HepG2 (cell line): Measurements from ENCODE around the gene KHK. TPM values are rescaled to one million over a fixed set of nuclear protein-coding genes. Genes with fewer than 3 reads are reported as not detected.

ENCODE experiments used
- ATAC-seq: fragments of 200-7000 bp; cut with Tn5 transposase; 3 replicates; pipeline ENCODE4 v1.9.1; 2020; ENCODE audit warnings: mild to moderate bottlenecking, moderate library complexity
- BruUV-seq: library from RNA; stranded (reverse); fragments of 400-500 nt; replicated peaks from 2 replicates; lab custom pipeline; 2021; lab: Mats Ljungman, UMichigan
- CTCF ChIA-PET: fragments of 300-600 bp; formaldehyde crosslinking; extraction: SDS; loops from one replicate; lab custom pipeline; 2021; ENCODE audit warnings: low total read pairs, inconsistent platforms, low intra/inter-chr PET ratio; lab: Yijun Ruan, JAX
- POLR2A ChIA-PET: fragments of 350-600 bp; sonication (Branson Sonifier 250); formaldehyde crosslinking; loops from one replicate; lab custom pipeline; 2020; ENCODE audit warnings: antibody characterized with exemption, inconsistent platforms; lab: Yijun Ruan, JAX
- DNase-seq: peaks from one replicate; pipeline ENCODE4 v3.0.0-alpha.2; 2015; ENCODE audit warnings: low spot score
- FAIRE-seq: peaks from 3 replicates; lab custom pipeline; 2011; peaks lifted over from hg19 to GRCh38; lab: Jason Lieb, UNC
- H2AFZ ChIP-seq: one replicate; pipeline ENCODE4 v1.6.1; 2011; ENCODE audit warnings: low read length, inconsistent platforms
- H3K27ac ChIP-seq: fragments of 300-600 bp; 3 replicates; pipeline ENCODE4 v1.8.0; 2011; ENCODE audit warnings: mixed run types, mild to moderate bottlenecking, mixed read lengths, low read length, inconsistent platforms; ENCODE audit not compliant: insufficient read depth; ENCODE audit errors: extremely low read length
- H3K27me3 ChIP-seq, 2 experiments: fragments of 200-600 bp in 1 of 2; 2 replicates in 1 of 2; 3 replicates in 1 of 2; pipeline versions ENCODE4 v1.6.0 to v1.8.0; 2011; ENCODE audit warnings: low read length in 2 of 2, mild to moderate bottlenecking in 2 of 2, moderate library complexity in 2 of 2, inconsistent platforms in 1 of 2; ENCODE audit not compliant: insufficient read depth in 2 of 2, control insufficient read depth in 1 of 2
- H3K36me3 ChIP-seq, 2 experiments: fragments of 200-600 bp in 1 of 2; replicated peaks in 1 of 2; 2 replicates in 1 of 2; 3 replicates in 1 of 2; pipeline versions ENCODE4 v1.5.1 to v1.8.0; 2011; ENCODE audit warnings: low read length in 2 of 2, inconsistent platforms in 1 of 2; ENCODE audit not compliant: insufficient read depth in 2 of 2, control insufficient read depth in 1 of 2
- H3K4me1 ChIP-seq: 2 replicates; pipeline ENCODE4 v1.5.1; 2012; ENCODE audit warnings: low read length, inconsistent platforms; ENCODE audit not compliant: insufficient read depth
- H3K4me2 ChIP-seq: 2 replicates; pipeline ENCODE4 v1.6.0; 2011; ENCODE audit warnings: low read depth, low read length, inconsistent platforms
- H3K4me3 ChIP-seq, 3 experiments: fragments of 200-600 bp in 1 of 3; sonication (generic), shearing (Covaris generic) in 1 of 3; replicated peaks in 1 of 3; 2 replicates each; pipeline ENCODE4 v1.5.1; 2011 to 2016; ENCODE audit warnings: low read length in 3 of 3, inconsistent platforms in 2 of 3, low read depth in 2 of 3, mild to moderate bottlenecking in 2 of 3, control low read depth in 1 of 3, mixed read lengths in 1 of 3; ENCODE audit not compliant: insufficient read depth in 1 of 3
- H3K79me2 ChIP-seq: one replicate; pipeline ENCODE4 v1.6.1; 2011; ENCODE audit warnings: low read length, inconsistent platforms; ENCODE audit not compliant: insufficient read depth
- H3K9ac ChIP-seq: 2 replicates; pipeline ENCODE4 v1.6.0; 2011; ENCODE audit warnings: mild to moderate bottlenecking, low read depth, low read length, inconsistent platforms; ENCODE audit not compliant: insufficient read depth
- H3K9me3 ChIP-seq: 2 replicates; pipeline ENCODE4 v1.5.1; 2012; ENCODE audit warnings: mild to moderate bottlenecking, low read length
- H4K20me1 ChIP-seq: 2 replicates; pipeline ENCODE4 v1.6.0; 2011; ENCODE audit warnings: inconsistent platforms, mild to moderate bottlenecking, low read length, moderate library complexity; ENCODE audit not compliant: insufficient read depth
- DPF2 ChIP-seq: sonication (generic); formaldehyde crosslinking; IDR thresholded peaks from 2 replicates; pipeline ENCODE4 v1.4.0; 2020; ENCODE audit warnings: mild to moderate bottlenecking, low read depth, missing genetic modification reagents, borderline replicate concordance
- EZH2 ChIP-seq: conservative IDR thresholded peaks from 2 replicates; pipeline ENCODE4 v1.6.1; 2012; ENCODE audit warnings: mild to moderate bottlenecking, low read depth, low read length, moderate library complexity
- GLI4 ChIP-seq: sonication (generic); formaldehyde crosslinking; IDR thresholded peaks from 2 replicates; pipeline ENCODE4 v1.5.1; 2020; ENCODE audit warnings: missing genetic modification reagents, mild to moderate bottlenecking, moderate library complexity, borderline replicate concordance
- HCFC1 ChIP-seq: fragments of 150-350 bp; IDR thresholded peaks from 2 replicates; pipeline ENCODE4 v1.6.1; 2014; ENCODE audit warnings: low read depth, low read length
- KAT2B ChIP-seq: fragments of 150-350 bp; IDR thresholded peaks from 2 replicates; pipeline ENCODE4 v1.6.1; 2014; ENCODE audit warnings: low read depth, low read length, borderline replicate concordance
- MAFK ChIP-seq, 2 experiments: IDR thresholded peaks in 1 of 2; conservative IDR thresholded peaks in 1 of 2; 2 replicates each; pipeline ENCODE4 v1.6.1; 2011; ENCODE audit warnings: improper control_type of control experiment in 2 of 2, low read length in 2 of 2
- PCBP2 ChIP-seq: fragments of 200-400 bp; formaldehyde crosslinking; optimal IDR thresholded peaks from 2 replicates; pipeline ENCODE3; 2018; ENCODE audit warnings: low read length, low read depth; ENCODE audit not compliant: poor library complexity, severe bottlenecking
- RBM39 ChIP-seq: fragments of 200-400 bp; formaldehyde crosslinking; IDR thresholded peaks from one replicate; pipeline ENCODE4 v1.6.1; 2018; ENCODE audit warnings: antibody characterized with exemption, mild to moderate bottlenecking, low read depth, low read length; ENCODE audit not compliant: poor library complexity, severe bottlenecking
- TBL1XR1 ChIP-seq: fragments of 150-350 bp; IDR thresholded peaks from 2 replicates; pipeline ENCODE4 v1.6.1; 2014; ENCODE audit warnings: borderline replicate concordance, low read length; ENCODE audit not compliant: partially characterized antibody
- TERF1 ChIP-seq: sonication (generic); formaldehyde crosslinking; IDR thresholded peaks from 2 replicates; pipeline ENCODE4 v1.8.0; 2022; ENCODE audit warnings: mild to moderate bottlenecking, missing genetic modification reagents, moderate library complexity
- ZFP90 ChIP-seq: sonication (generic); formaldehyde crosslinking; IDR thresholded peaks from 2 replicates; pipeline ENCODE4 v1.8.0; 2022; ENCODE audit warnings: missing genetic modification reagents, mild to moderate bottlenecking, inconsistent platforms, borderline replicate concordance
- ZNF3 ChIP-seq: IDR thresholded peaks from 2 replicates; pipeline ENCODE4 v1.7.0; 2017; ENCODE audit warnings: inconsistent platforms
- ZNF34 ChIP-seq: sonication (generic); formaldehyde crosslinking; IDR thresholded peaks from 2 replicates; pipeline ENCODE4 v1.4.0; 2020; ENCODE audit warnings: mild to moderate bottlenecking, missing genetic modification reagents, borderline replicate concordance
- ZNF496 ChIP-seq: sonication (generic); formaldehyde crosslinking; IDR thresholded peaks from 2 replicates; pipeline ENCODE4 v1.8.1; 2023; ENCODE audit warnings: mild to moderate bottlenecking, moderate library complexity, missing genetic modification reagents; ENCODE audit not compliant: insufficient replicate concordance
- ZNF557 ChIP-seq: sonication (generic); formaldehyde crosslinking; IDR thresholded peaks from 2 replicates; pipeline ENCODE4 v1.4.0; 2020; ENCODE audit warnings: missing genetic modification reagents
- ZNF577 ChIP-seq: sonication (generic); formaldehyde crosslinking; IDR thresholded peaks from 2 replicates; pipeline ENCODE4 v1.4.0; 2020; ENCODE audit warnings: mild to moderate bottlenecking, low read depth, missing genetic modification reagents, borderline replicate concordance
- ZNF615 ChIP-seq: sonication (generic); formaldehyde crosslinking; IDR thresholded peaks from 2 replicates; pipeline ENCODE4 v1.5.0; 2020; ENCODE audit warnings: mild to moderate bottlenecking, missing genetic modification reagents, borderline replicate concordance
- ZNF788 ChIP-seq: sonication (generic); formaldehyde crosslinking; IDR thresholded peaks from 2 replicates; pipeline ENCODE4 v1.5.0; 2020; ENCODE audit warnings: mild to moderate bottlenecking, missing genetic modification reagents, borderline replicate concordance
- WGBS: methylation state at CpG from one replicate; pipeline ENCODE4 v1.1.6; 2017; ENCODE audit warnings: low lambda C conversion rate; 5-methylcytosine and 5-hydroxymethylcytosine counted together
- in situ Hi-C: cut with HindIII; loops from 2 replicates; pipeline ENCODE4 v1.10.0; 2017; ENCODE audit warnings: low pct_unique_long_range_greater_than_20kb; ENCODE audit not compliant: extremely low pct_ligation_motif_present
- intact Hi-C: fragments of 100-400 bp; cut with micrococcal nuclease; formaldehyde crosslinking; loops from one replicate; pipeline ENCODE4 v1.10.0; 2022; ENCODE audit not compliant: unreplicated experiment
- polyA plus RNA-seq, 8 experiments: library from polyadenylated mRNA; depleted of rRNA in 3 of 8; stranded (reverse) in 7 of 8; unstranded in 1 of 8; fragments of >200 nt; fragmentation: Illumina TruSeq in 4 of 8; extraction: Trizol in 4 of 8; gene quantifications; 2 replicates each; pipeline versions ENCODE4 v1.2.1 to v1.2.3, GENCODE V29; 2011 to 2016; ENCODE audit warnings: low read depth in 4 of 8, missing spikeins in 1 of 8, mixed read lengths in 1 of 8; ENCODE audit not compliant: insufficient read depth in 1 of 8
- total RNA-seq, 5 experiments: library from RNA; depleted of rRNA; stranded (reverse); fragments of >200 nt; fragmentation: Illumina TruSeq; extraction: Trizol; gene quantifications; 2 replicates each; pipeline ENCODE4 v1.2.3, GENCODE V29; 2016; ENCODE audit warnings: low read depth in 1 of 5
- TF ChIP-seq, protein P1 (sequence below): IDR thresholded peaks from 2 replicates; pipeline ENCODE4 v1.6.1; 2018; ENCODE audit warnings: missing genetic modification reagents, mild to moderate bottlenecking, missing compliant biosample characterization

Gene KHK
- total and polyA plus RNA-seq, 2 of the 13 experiments (the other 11 are each of a cell fraction or from before 2014, with no cell fraction given), result 40.9 to 99.2 TPM

DNA sequence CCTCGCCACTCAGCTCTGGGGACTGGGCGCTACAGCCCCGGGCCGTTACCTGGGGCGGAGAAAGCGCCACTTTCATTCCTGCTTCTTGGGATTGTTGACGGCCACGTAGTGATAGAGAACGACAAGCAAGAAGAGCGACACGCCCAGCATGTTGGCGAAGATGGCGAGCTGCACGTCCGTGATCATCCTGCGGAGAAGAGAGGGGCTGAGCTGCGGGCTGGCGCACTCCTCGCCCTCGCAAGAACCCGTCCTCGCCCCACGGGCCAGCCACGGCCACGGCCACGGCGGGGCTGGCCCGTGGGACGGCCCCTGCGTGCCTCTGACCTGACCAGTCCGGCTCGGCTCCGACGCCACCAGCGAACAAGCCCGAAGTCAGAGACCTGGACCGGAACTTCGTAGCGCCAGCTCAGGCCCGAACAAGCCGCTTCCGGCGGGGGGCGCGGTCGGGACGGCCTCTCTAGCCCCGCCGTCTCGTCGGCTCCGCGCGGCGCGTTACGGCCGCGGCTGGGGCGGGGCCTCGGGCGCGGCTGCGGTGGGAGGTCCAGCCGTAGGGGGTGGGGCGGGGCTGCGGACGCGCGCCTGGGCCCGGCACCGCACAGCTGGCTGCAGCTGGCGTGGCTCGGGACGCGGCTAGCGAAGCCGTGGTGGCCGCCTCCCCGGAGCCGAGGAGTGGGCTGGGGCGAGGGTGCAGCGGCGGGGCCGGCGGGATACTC, 15.1 kb upstream of the KHK start, which contains the start of gene OST4:
Gene OST4 (minus strand): TSS at position 378 of the 713 bp plus-strand sequence.
- Histone ChIP-seq H2AFZ (no peak within 1 kb of the TSS), H3K4me2 (peak within 1 kb of the TSS; percentile 96), H4K20me1 (no peaks in the 10 kb centered on the region), H3K4me1 (peaks cover 70% of the 10 kb centered on the region), H3K4me3 (peak within 1 kb of the TSS; percentile 92 to 99 (median 98)), H3K9ac (peak within 1 kb of the TSS; percentile 97), H3K27me3 (peaks cover 0 to 16% of the 10 kb centered on the region in 2 experiments; a peak in 2 of 5 replicates), H3K9me3 (no peaks in the 10 kb centered on the region), H3K36me3 (peaks cover 15 to 27% of the 10 kb centered on the region in 2 experiments), H3K27ac (peak within 1 kb of the TSS; percentile 72), H3K79me2 (peaks cover 30% of the 10 kb centered on the region)
- BruUV-seq, result no TSS peak
- CTCF ChIA-PET, result no interaction called here
- ATAC-seq (peak; percentile 88), DNase-seq (peak; percentile 88), FAIRE-seq (peak; percentile 32)
- intact Hi-C loops (loop anchor here (1.0 kb wide), 1 partner anchor 20 kb away; the partner anchor contains the start of gene AGBL5), in situ Hi-C loops (no loop called here)
- POLR2A ChIA-PET, result interaction anchor here (0.8 to 4.3 kb wide), 15 partner anchors 9 to 557 kb away, joined by 3 to 106 read pairs (median 7); partner anchors contain the start of genes ABHD1, AGBL5, ATRAID and CCDC121
- under 1% methylated on average over 25 of the region's 86 CpGs for WGBS
- TF ChIP-seq PCBP2 (no peak), ZFP90 (no peak), TBL1XR1 (no peak), ZNF3 (no peak), MAFK (conservative IDR thresholded peaks at IDR 0.05 in 1 of 2, IDR thresholded peaks at IDR 0.05 in 1 of 2; ENCODE audit: low read length in 2 of 2) (no peak), ZNF34 (CRISPR knock-in tag) (no peak; the same call in 1 of the 2 replicates), ZNF577 (no peak), DPF2 (CRISPR knock-in tag) (no peak), HCFC1 (peak; percentile 71), ZNF615 (CRISPR knock-in tag) (no peak), EZH2 (no peak), TERF1 (no peak), RBM39 (peak; percentile 79), ZNF557 (CRISPR knock-in tag) (no peak), ZNF496 (CRISPR knock-in tag) (no peak), ZNF788 (CRISPR knock-in tag) (peak; percentile 30; the same call in 1 of the 2 replicates), GLI4 (CRISPR knock-in tag) (no peak; the same call in 1 of the 2 replicates), KAT2B (no peak)
- TF ChIP-seq, protein P1, sequence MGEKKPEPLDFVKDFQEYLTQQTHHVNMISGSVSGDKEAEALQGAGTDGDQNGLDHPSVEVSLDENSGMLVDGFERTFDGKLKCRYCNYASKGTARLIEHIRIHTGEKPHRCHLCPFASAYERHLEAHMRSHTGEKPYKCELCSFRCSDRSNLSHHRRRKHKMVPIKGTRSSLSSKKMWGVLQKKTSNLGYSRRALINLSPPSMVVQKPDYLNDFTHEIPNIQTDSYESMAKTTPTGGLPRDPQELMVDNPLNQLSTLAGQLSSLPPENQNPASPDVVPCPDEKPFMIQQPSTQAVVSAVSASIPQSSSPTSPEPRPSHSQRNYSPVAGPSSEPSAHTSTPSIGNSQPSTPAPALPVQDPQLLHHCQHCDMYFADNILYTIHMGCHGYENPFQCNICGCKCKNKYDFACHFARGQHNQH (CRISPR knock-in tag), result peak; percentile 85
